ENCODE results near the gene ORC3. TPM values are rescaled to one million over a fixed set of nuclear protein-coding genes. Genes with fewer than 3 reads are reported as not detected.
"Not testable (repeated sequence)": the region's sequence is repeated elsewhere in the genome, so short reads cannot be mapped to it uniquely, and the experiment has no call there.

Gene ORC3
- total RNA-seq, 1 donor from 2014 or later = 34.9 TPM

- no peak for DNase-seq (ENCODE audit: low spot score)
Observed at GRCh38 chr6:87661016-87661415, 71.1 kb downstream of the ORC3 start.

- no peak for DNase-seq (ENCODE audit: low spot score)
Observed at GRCh38 chr6:87661503-87661902, 71.6 kb downstream of the ORC3 start.

- no peak for DNase-seq (ENCODE audit: low spot score)
Observed at GRCh38 chr6:87663434-87663833, 73.5 kb downstream of the ORC3 start.

GRCh38 chr6:87664921-87665485 is 75.1 kb downstream of the ORC3 start:
- DNase-seq (ENCODE audit: low spot score) = no peak

- DNase-seq (ENCODE audit: low spot score) = no peak
Observed at GRCh38 chr6:87667032-87667431, 77.1 kb downstream of the ORC3 start.

- no peak for DNase-seq (ENCODE audit: low spot score)
Observed at GRCh38 chr6:87668013-87668412, 78.1 kb downstream of the ORC3 start.

- no peak for DNase-seq (ENCODE audit: low spot score)
Observed at GRCh38 chr6:87669051-87669450, 79.1 kb downstream of the ORC3 start.

GRCh38 chr6:87670707-87671106 is 80.8 kb downstream of the ORC3 start:
- no peak for DNase-seq (ENCODE audit: low spot score)

GRCh38 chr6:87671555-87672029 is 81.7 kb downstream of the ORC3 start:
- DNase-seq (ENCODE audit: low spot score) = no peak

GRCh38 chr6:87672641-87673040 is 82.7 kb downstream of the ORC3 start:
- DNase-seq (ENCODE audit: low spot score) = no peak

GRCh38 chr6:87673237-87673636 is 83.3 kb downstream of the ORC3 start:
- no peak for DNase-seq (ENCODE audit: low spot score)

GRCh38 chr6:87674290-87674689 is 84.4 kb downstream of the ORC3 start:
- no peak for DNase-seq (ENCODE audit: low spot score)

GRCh38 chr6:87675004-87675681 is 85.2 kb downstream of the ORC3 start:
- DNase-seq (ENCODE audit: low spot score) = no peak

- DNase-seq (ENCODE audit: low spot score) = no peak
Observed at GRCh38 chr6:87682310-87682709, 92.4 kb downstream of the ORC3 start.

- DNase-seq (ENCODE audit: low spot score) = no peak
Observed at GRCh38 chr6:87683890-87684289, 94.0 kb downstream of the ORC3 start.

GRCh38 chr6:87684895-87685654 is 95.1 kb downstream of the ORC3 start:
- DNase-seq (ENCODE audit: low spot score) = no peak

GRCh38 chr6:87686636-87687205 is 96.8 kb downstream of the ORC3 start:
- DNase-seq (ENCODE audit: low spot score) = not testable (repeated sequence)

GRCh38 chr6:87687296-87687695 is 97.4 kb downstream of the ORC3 start:
- DNase-seq (ENCODE audit: low spot score) = no peak

GRCh38 chr6:87687893-87688292 is 98.0 kb downstream of the ORC3 start:
- not testable (repeated sequence) for DNase-seq (ENCODE audit: low spot score)

- DNase-seq (ENCODE audit: low spot score) = no peak
Observed at GRCh38 chr6:87690441-87690840, 100.5 kb downstream of the ORC3 start.

- no peak for DNase-seq (ENCODE audit: low spot score)
Observed at GRCh38 chr6:87692086-87692485, 102.2 kb downstream of the ORC3 start.

- not testable (repeated sequence) for DNase-seq (ENCODE audit: low spot score)
Observed at GRCh38 chr6:87696817-87697216, 106.9 kb downstream of the ORC3 start.

Measured in ureter (tissue), 1 donor.